GM21381 (cell line): ENCODE data around the gene ZMYND8.
"Not testable (repeated sequence)": the region's sequence is repeated elsewhere in the genome, so short reads cannot be mapped to it uniquely, and the experiment has no call there.

Experiments
- ATAC-seq: cut with Tn5 transposase; IDR thresholded peaks from one replicate; pipeline ENCODE4 v1.9.1; 2021; ENCODE audit warnings: mild to moderate bottlenecking, moderate library complexity; ENCODE audit not compliant: unreplicated experiment

Gene ZMYND8

GRCh38 chr20:47271046-47271615 lies 85.4 kb downstream of the ZMYND8 start:
- no peak for ATAC-seq

GRCh38 chr20:47269309-47270165 lies 87.0 kb downstream of the ZMYND8 start:
- ATAC-seq = no peak

GRCh38 chr20:47267621-47268020 lies 88.9 kb downstream of the ZMYND8 start:
- ATAC-seq = no peak

GRCh38 chr20:47266847-47267515 lies 89.5 kb downstream of the ZMYND8 start:
- ATAC-seq = no peak

- ATAC-seq = no peak
Measured at GRCh38 chr20:47265984-47266383, 90.5 kb downstream of the ZMYND8 start.

GRCh38 chr20:47265214-47265613 lies 91.3 kb downstream of the ZMYND8 start:
- ATAC-seq = no peak

GRCh38 chr20:47264137-47264769 lies 92.2 kb downstream of the ZMYND8 start:
- not testable (repeated sequence) for ATAC-seq

GRCh38 chr20:47263465-47264084 lies 92.9 kb downstream of the ZMYND8 start:
- no peak for ATAC-seq

- ATAC-seq = no peak
Measured at GRCh38 chr20:47263080-47263464, 93.4 kb downstream of the ZMYND8 start.

GRCh38 chr20:47262365-47263013 lies 94.0 kb downstream of the ZMYND8 start:
- ATAC-seq = peak; percentile 32

GRCh38 chr20:47262008-47262364 lies 94.5 kb downstream of the ZMYND8 start:
- peak; percentile 29 for ATAC-seq

- not testable (repeated sequence) for ATAC-seq
Measured at GRCh38 chr20:47261161-47261774, 95.2 kb downstream of the ZMYND8 start.

- ATAC-seq = not testable (repeated sequence)
Measured at GRCh38 chr20:47260540-47261126, 95.9 kb downstream of the ZMYND8 start.

GRCh38 chr20:47258745-47259695 lies 97.5 kb downstream of the ZMYND8 start:
- peak; percentile 43 for ATAC-seq

GRCh38 chr20:47257771-47258170 lies 98.7 kb downstream of the ZMYND8 start:
- no peak for ATAC-seq

- ATAC-seq = no peak
Measured at GRCh38 chr20:47257256-47257655, 99.2 kb downstream of the ZMYND8 start.

GRCh38 chr20:47256668-47257236 lies 99.7 kb downstream of the ZMYND8 start:
- no peak for ATAC-seq

GRCh38 chr20:47253872-47254271 lies 102.6 kb downstream of the ZMYND8 start:
- no peak for ATAC-seq
